H9 (cell line): ENCODE data around the gene OGA. TPM values are rescaled to one million over a fixed set of nuclear protein-coding genes. Genes with fewer than 3 reads are reported as not detected.
A peak's percentile ranks its signal among the peaks of the same experiment; 100 is the strongest.

Experiments
- DNase-seq: peaks from one replicate; pipeline ENCODE4 v3.0.0-alpha.2; 2017
- H2AFZ ChIP-seq: one replicate; pipeline ENCODE4 v1.6.1; 2013; ENCODE audit warnings: mild to moderate bottlenecking, low read length, control low read depth, moderate library complexity
- H2AK5ac ChIP-seq: 2 replicates; pipeline ENCODE4 v1.6.1; 2013; ENCODE audit warnings: low read length, control low read depth, mixed read lengths; ENCODE audit not compliant: insufficient read length
- H2BK120ac ChIP-seq: one replicate; pipeline ENCODE4 v1.6.1; 2013; ENCODE audit warnings: low read depth, mild to moderate bottlenecking, low read length, control low read depth, inconsistent platforms; ENCODE audit not compliant: poor library complexity, severe bottlenecking
- H2BK12ac ChIP-seq: 2 replicates; pipeline ENCODE4 v1.6.1; 2013; ENCODE audit warnings: low read length, control low read depth, mixed read lengths, low read depth; ENCODE audit not compliant: insufficient read length
- H2BK15ac ChIP-seq: 2 replicates; pipeline ENCODE4 v1.6.1; 2013; ENCODE audit warnings: low read depth, low read length, control low read depth
- H2BK20ac ChIP-seq: one replicate; pipeline ENCODE4 v1.6.1; 2013; ENCODE audit warnings: low read depth, mild to moderate bottlenecking, low read length, control low read depth, inconsistent platforms; ENCODE audit not compliant: poor library complexity, severe bottlenecking
- H2BK5ac ChIP-seq: 2 replicates; pipeline ENCODE4 v1.6.1; 2013; ENCODE audit warnings: low read length, control low read depth, mixed read lengths; ENCODE audit not compliant: insufficient read length
- H3K14ac ChIP-seq: 2 replicates; pipeline ENCODE4 v1.6.1; 2013; ENCODE audit warnings: low read length, control low read depth; ENCODE audit not compliant: insufficient read depth
- H3K18ac ChIP-seq: 2 replicates; pipeline ENCODE4 v1.6.1; 2013; ENCODE audit warnings: low read depth, mild to moderate bottlenecking, mixed read lengths, low read length, control low read depth; ENCODE audit not compliant: insufficient read length
- H3K23ac ChIP-seq: 2 replicates; pipeline ENCODE4 v1.6.1; 2013; ENCODE audit warnings: low read length, control low read depth, mixed read lengths, low read depth; ENCODE audit not compliant: insufficient read length
- H3K23me2 ChIP-seq: 2 replicates; pipeline ENCODE4 v1.6.1; 2013; ENCODE audit warnings: low read depth, mild to moderate bottlenecking, mixed read lengths, low read length, control low read depth; ENCODE audit not compliant: insufficient read length, poor library complexity, severe bottlenecking
- H3K27ac ChIP-seq: 2 replicates; pipeline ENCODE4 v1.5.1; 2013; ENCODE audit warnings: low read length, control low read depth, mixed read lengths, low read depth; ENCODE audit not compliant: insufficient read length
- H3K27me3 ChIP-seq: 2 replicates; pipeline ENCODE4 v1.6.1; 2013; ENCODE audit warnings: low read length, control low read depth, inconsistent platforms; ENCODE audit not compliant: insufficient read depth
- H3K4ac ChIP-seq: 2 replicates; pipeline ENCODE4 v1.6.1; 2013; ENCODE audit warnings: low read depth, mild to moderate bottlenecking, control low read depth, inconsistent platforms, low read length, moderate library complexity
- H3K4me1 ChIP-seq: 2 replicates; pipeline ENCODE4 v1.6.1; 2013; ENCODE audit warnings: low read length, control low read depth, inconsistent platforms; ENCODE audit not compliant: insufficient read depth
- H3K4me2 ChIP-seq: 2 replicates; pipeline ENCODE4 v1.6.1; 2013; ENCODE audit warnings: low read length, control low read depth, mixed read lengths; ENCODE audit not compliant: insufficient read length, insufficient read depth
- H3K56ac ChIP-seq: 2 replicates; pipeline ENCODE4 v1.6.1; 2013; ENCODE audit warnings: low read depth, mild to moderate bottlenecking, mixed read lengths, low read length, control low read depth; ENCODE audit not compliant: insufficient read length
- H3K79me1 ChIP-seq: 2 replicates; pipeline ENCODE4 v1.6.1; 2013; ENCODE audit warnings: low read depth, mild to moderate bottlenecking, moderate library complexity, low read length, control low read depth, inconsistent platforms; ENCODE audit not compliant: insufficient read depth, poor library complexity, severe bottlenecking
- H3K79me2 ChIP-seq: 2 replicates; pipeline ENCODE4 v1.6.1; 2013; ENCODE audit warnings: low read length, control low read depth, inconsistent platforms; ENCODE audit not compliant: insufficient read depth
- H3K9ac ChIP-seq: 2 replicates; pipeline ENCODE4 v1.6.1; 2013; ENCODE audit warnings: low read length, control low read depth, mixed read lengths; ENCODE audit not compliant: insufficient read length; ENCODE audit errors: extremely low read depth
- H3K9me3 ChIP-seq: one replicate; pipeline ENCODE4 v1.6.1; 2013; ENCODE audit warnings: low read depth, low read length, inconsistent platforms; ENCODE audit not compliant: control insufficient read depth
- H3T11ph ChIP-seq: one replicate; pipeline ENCODE4 v1.6.1; 2013; ENCODE audit warnings: mild to moderate bottlenecking, low read length, control low read depth, inconsistent platforms
- H4K20me1 ChIP-seq: one replicate; pipeline ENCODE4 v1.6.1; 2013; ENCODE audit not compliant: control insufficient read depth, insufficient read length, insufficient read depth
- H4K5ac ChIP-seq: 2 replicates; pipeline ENCODE4 v1.6.1; 2013; ENCODE audit warnings: low read depth, mild to moderate bottlenecking, mixed read lengths, low read length, control low read depth; ENCODE audit not compliant: insufficient read length
- H4K8ac ChIP-seq: replicated peaks from 2 replicates; pipeline ENCODE4 v1.6.1; 2013; ENCODE audit warnings: low read length, control low read depth, mixed read lengths, low read depth; ENCODE audit not compliant: insufficient read length
- H4K91ac ChIP-seq: 2 replicates; pipeline ENCODE4 v1.6.1; 2013; ENCODE audit warnings: low read depth, mild to moderate bottlenecking, moderate library complexity, mixed read lengths, low read length, control low read depth; ENCODE audit not compliant: insufficient read length
- H3K27ac Mint-ChIP-seq, 3 experiments: 2 replicates in 2 of 3; 3 replicates in 1 of 3; pipeline ENCODE4 v1.8.0; 2020 to 2021; ENCODE audit warnings: mixed read lengths in 3 of 3, mild to moderate bottlenecking in 1 of 3, moderate library complexity in 1 of 3
- H3K27me3 Mint-ChIP-seq: 2 replicates; pipeline ENCODE4 v1.8.0; 2021; ENCODE audit warnings: low read depth, mild to moderate bottlenecking, moderate library complexity, mixed read lengths
- H3K36me3 Mint-ChIP-seq, 3 experiments: 2 replicates in 2 of 3; 3 replicates in 1 of 3; pipeline ENCODE4 v1.8.0; 2020 to 2021; ENCODE audit warnings: low read depth in 3 of 3, mixed read lengths in 3 of 3; ENCODE audit not compliant: insufficient read depth in 1 of 3
- H3K4me1 Mint-ChIP-seq, 2 experiments: 2 replicates each; pipeline ENCODE4 v1.8.0; 2020; ENCODE audit warnings: mixed read lengths in 2 of 2
- H3K4me3 Mint-ChIP-seq, 2 experiments: 2 replicates in 1 of 2; 3 replicates in 1 of 2; pipeline ENCODE4 v1.8.0; 2020 to 2021; ENCODE audit warnings: mild to moderate bottlenecking in 2 of 2, mixed read lengths in 2 of 2, moderate library complexity in 1 of 2
- H3K9me3 Mint-ChIP-seq, 2 experiments: 2 replicates in 1 of 2; 3 replicates in 1 of 2; pipeline ENCODE4 v1.8.0; 2020; ENCODE audit warnings: mild to moderate bottlenecking in 2 of 2, mixed read lengths in 2 of 2, moderate library complexity in 1 of 2
- CTCF ChIP-seq: fragments of 200-600 bp; sonication (generic); conservative IDR thresholded peaks from 3 replicates; pipeline ENCODE4 v1.8.0; 2021; ENCODE audit warnings: antibody characterized with exemption, mild to moderate bottlenecking
- WGBS: extraction: QIAGEN DNeasy Blood & Tissue Kit; methylation state at CpG from one replicate; pipeline ENCODE4 v1.1.7; 2013; ENCODE audit warnings: missing lambda C conversion rate, low lambda C conversion rate, mixed read lengths; ENCODE audit not compliant: insufficient read length; ENCODE audit errors: extremely low coverage; 5-methylcytosine and 5-hydroxymethylcytosine counted together
- total RNA-seq: library from RNA; stranded (reverse); gene quantifications from 2 replicates; pipeline ENCODE4 v1.2.1, GENCODE V29; 2021

The OGA gene
- total RNA-seq, 1 experiment from 2014 or later, result 125 TPM

- H3K27ac Mint-ChIP-seq, result 0 out of 7 replicates have a peak overlapping the region, but pooled peaks of 1 of the 3 experiments have one; percentile 10
- WGBS, result no CpG with 5 or more reads among the region's 19 CpGs
These were observed 68.9 kb downstream of the OGA start for GRCh38 chr10:101749047-101750016.

More at GRCh38 chr10:101749047-101750016, 68.9 kb downstream of the OGA start:
- no peaks in the 10 kb centered on the region for H4K20me1 ChIP-seq
- H2BK5ac ChIP-seq, result no peak overlapping the region
- H3K9me3 ChIP-seq, result no peaks in the 10 kb centered on the region
- no peak overlapping the region for H3K14ac ChIP-seq
- no peaks in the 10 kb centered on the region for H3K23me2 ChIP-seq
- H4K91ac ChIP-seq, result no peak overlapping the region
- H4K8ac ChIP-seq, result no peak overlapping the region
- no peak overlapping the region for H2BK15ac ChIP-seq
- no peak overlapping the region for H3K9ac ChIP-seq
- peaks cover 6% of the 10 kb centered on the region; the same call in 1 of the 2 replicates for H3K27me3 Mint-ChIP-seq
- no peaks in the 10 kb centered on the region for H3K36me3 Mint-ChIP-seq
- H2BK12ac ChIP-seq, result no peak overlapping the region
- H2AFZ ChIP-seq, result no peak overlapping the region
- H3K4me3 Mint-ChIP-seq, result no peak overlapping the region
- peak; percentile 68 for TF ChIP-seq CTCF
- H3K56ac ChIP-seq, result no peak overlapping the region
- no peaks in the 10 kb centered on the region; a peak in 1 of 5 replicates for H3K9me3 Mint-ChIP-seq
- H3K79me2 ChIP-seq, result no peaks in the 10 kb centered on the region
- no peak overlapping the region for H2AK5ac ChIP-seq
- H3K4me1 Mint-ChIP-seq, result peaks cover 9% of the 10 kb centered on the region in 2 experiments
- H3K79me1 ChIP-seq, result no peaks in the 10 kb centered on the region
- H3K18ac ChIP-seq, result no peak overlapping the region
- H4K5ac ChIP-seq, result no peak overlapping the region
- no peak overlapping the region for H3K27ac ChIP-seq
- H2BK20ac ChIP-seq, result no peak overlapping the region
- H3K4me1 ChIP-seq, result no peaks in the 10 kb centered on the region
- peak; percentile 81 for DNase-seq
- H3K4me2 ChIP-seq, result no peak overlapping the region
- H3K27me3 ChIP-seq, result no peaks in the 10 kb centered on the region
- H3T11ph ChIP-seq, result no peak overlapping the region
- H3K23ac ChIP-seq, result no peak overlapping the region
- no peak overlapping the region for H2BK120ac ChIP-seq
- H3K4ac ChIP-seq, result no peak overlapping the region
